Suprapubic skin (tissue), 4 donors: ENCODE measurements around the gene RRP36. TPM values are rescaled to one million over a fixed set of nuclear protein-coding genes. Genes with fewer than 3 reads are reported as not detected.
"Not testable (repeated sequence)": the region's sequence is repeated elsewhere in the genome, so short reads cannot be mapped to it uniquely, and the experiment has no call there.

Source experiments
- DNase-seq, 2 donors: peaks; one replicate each; pipeline ENCODE4 v3.0.0-alpha.2; 2019; ENCODE audit warnings: low spot score in 2 of 2
- H3K27ac ChIP-seq: fragments of 200-600 bp; sonication (generic); one replicate; pipeline ENCODE4 v1.5.1; 2019
- H3K27me3 ChIP-seq: fragments of 200-600 bp; sonication (generic); one replicate; pipeline ENCODE4 v1.5.1; 2019
- H3K36me3 ChIP-seq: fragments of 200-600 bp; sonication (generic); one replicate; pipeline ENCODE4 v1.5.1; 2019
- H3K4me1 ChIP-seq: fragments of 200-600 bp; sonication (generic); one replicate; pipeline ENCODE4 v1.5.1; 2019
- H3K4me3 ChIP-seq: fragments of 200-600 bp; sonication (generic); one replicate; pipeline ENCODE4 v1.5.1; 2019; ENCODE audit warnings: mild to moderate bottlenecking
- H3K9me3 ChIP-seq: fragments of 200-600 bp; sonication (generic); one replicate; pipeline ENCODE4 v1.5.1; 2019
- EP300 ChIP-seq: sonication (generic); formaldehyde crosslinking; IDR thresholded peaks from one replicate; pipeline ENCODE4 v1.6.1; 2017; ENCODE audit warnings: antibody characterized with exemption
- POLR2A ChIP-seq, 2 donors: fragments of 450-650 bp; IDR thresholded peaks; one replicate each; pipeline ENCODE4 v1.6.1; 2017; ENCODE audit warnings: antibody characterized with exemption in 2 of 2, mild to moderate bottlenecking in 2 of 2, moderate library complexity in 2 of 2
- POLR2AphosphoS5 ChIP-seq, 3 donors: sonication (generic); formaldehyde crosslinking; IDR thresholded peaks; one replicate each; pipeline ENCODE4 v1.6.1; 2017; ENCODE audit warnings: antibody characterized with exemption in 3 of 3
- WGBS: methylation state at CpG from one replicate; pipeline ENCODE4 v1.1.5; 2018; 5-methylcytosine and 5-hydroxymethylcytosine counted together
- total RNA-seq, 4 donors: library from RNA; depleted of rRNA; stranded (reverse); fragments of >200 nt; gene quantifications; one replicate each; pipeline ENCODE4 v1.1.0, GENCODE V29; 2016
- TF ChIP-seq, protein P1 (sequence below), 2 donors: fragments of 200-600 bp in 1 of 2; fragments of 450-650 bp in 1 of 2; sonication (generic) in 1 of 2; IDR thresholded peaks; one replicate each; pipeline ENCODE4 v1.5.1; 2016 to 2019; ENCODE audit warnings: antibody characterized with exemption in 2 of 2, mild to moderate bottlenecking in 1 of 2, moderate library complexity in 1 of 2

The RRP36 gene
- total RNA-seq, 4 donors from 2014 or later, result 30.8 to 66.6 (median 53.6) TPM

DNA sequence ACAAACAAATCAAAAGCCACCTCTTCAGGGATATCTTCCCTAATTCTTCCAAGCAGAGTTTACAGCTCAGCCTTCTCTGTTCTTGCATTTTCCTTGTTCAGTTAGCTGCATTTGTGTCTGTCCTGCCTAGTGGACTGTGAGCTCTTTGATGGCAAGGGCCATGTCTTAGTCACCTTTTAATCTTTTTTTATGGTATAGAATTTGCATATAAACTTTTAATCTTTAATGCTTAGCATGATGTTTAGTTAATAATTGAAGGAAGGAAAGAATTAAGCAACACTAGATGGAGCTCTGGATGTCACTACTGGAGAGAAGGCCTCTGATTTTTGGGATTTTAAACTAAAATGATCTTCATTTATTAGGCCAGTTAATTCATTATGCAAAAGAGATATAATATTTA is 24.9 kb upstream of the RRP36 start:
- H3K36me3 ChIP-seq, result peaks cover 3% of the 10 kb centered on the region
- no peaks in the 10 kb centered on the region for H3K9me3 ChIP-seq
- TF ChIP-seq POLR2A (IDR thresholded peaks at IDR 0.05) (no peak), EP300 (no peak), POLR2AphosphoS5 (IDR thresholded peaks at IDR 0.05) (no peak)
- H3K4me3 ChIP-seq, result no peak overlapping the region
- no peaks in the 10 kb centered on the region for H3K27me3 ChIP-seq
- H3K27ac ChIP-seq, result no peak overlapping the region
- no peaks in the 10 kb centered on the region for H3K4me1 ChIP-seq
- DNase-seq, result no peak

DNA sequence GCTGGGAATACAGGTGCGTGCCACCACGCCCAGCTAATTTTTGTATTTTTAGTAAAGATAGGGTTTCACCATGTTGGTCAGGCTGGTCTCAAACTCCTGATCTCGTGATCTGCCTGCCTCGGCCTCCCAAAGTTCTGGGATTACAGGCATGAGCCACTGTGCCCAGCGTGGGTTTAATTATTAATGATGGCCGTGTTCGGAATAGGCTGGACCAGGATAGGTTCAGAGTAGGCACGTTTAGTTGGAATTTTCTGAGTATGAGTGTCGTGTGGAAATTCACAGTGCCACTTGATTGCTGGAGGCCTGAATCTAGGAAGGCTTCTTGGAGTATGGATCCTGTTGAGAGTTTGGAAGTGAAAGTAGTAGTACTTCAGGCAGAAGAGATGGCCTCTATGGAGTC is 23.2 kb upstream of the RRP36 start:
- H3K4me3 ChIP-seq, H3K27me3 ChIP-seq, H3K27ac ChIP-seq, H3K36me3 ChIP-seq, H3K4me1 ChIP-seq, DNase-seq, H3K9me3 ChIP-seq: not testable (repeated sequence)
- WGBS, result 94% methylated on average over 9 of the region's 9 CpGs

DNA sequence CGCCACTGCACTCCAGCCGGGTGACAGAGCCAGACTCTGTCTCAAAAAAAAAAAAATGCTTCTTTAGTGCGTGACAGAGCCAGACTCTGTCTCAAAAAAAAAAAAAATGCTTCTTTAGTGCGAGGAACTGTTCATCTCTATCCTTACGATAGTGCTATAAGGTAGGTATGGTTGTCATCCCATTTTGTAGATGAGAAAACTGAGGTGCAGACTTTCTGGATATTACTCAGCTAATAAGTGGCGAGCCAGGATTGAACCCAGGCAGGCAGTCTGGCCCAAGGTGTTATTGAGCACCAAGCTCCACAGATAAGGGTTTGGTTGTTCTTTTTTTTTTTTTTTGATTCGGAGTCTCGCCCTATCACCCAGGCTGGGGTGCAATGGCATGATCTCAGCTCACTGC is 19.6 kb upstream of the RRP36 start:
- Histone ChIP-seq H3K27ac (no peak overlapping the region), H3K9me3 (no peaks in the 10 kb centered on the region), H3K36me3 (peaks cover 17% of the 10 kb centered on the region), H3K27me3 (no peaks in the 10 kb centered on the region), H3K4me3 (no peak overlapping the region), H3K4me1 (no peaks in the 10 kb centered on the region)
- no peak for DNase-seq
- WGBS, result 97% methylated on average over 8 of the region's 8 CpGs
- TF ChIP-seq POLR2AphosphoS5 (IDR thresholded peaks at IDR 0.05) (no peak), POLR2A (IDR thresholded peaks at IDR 0.05) (no peak), EP300 (no peak)
- TF ChIP-seq, protein P1, sequence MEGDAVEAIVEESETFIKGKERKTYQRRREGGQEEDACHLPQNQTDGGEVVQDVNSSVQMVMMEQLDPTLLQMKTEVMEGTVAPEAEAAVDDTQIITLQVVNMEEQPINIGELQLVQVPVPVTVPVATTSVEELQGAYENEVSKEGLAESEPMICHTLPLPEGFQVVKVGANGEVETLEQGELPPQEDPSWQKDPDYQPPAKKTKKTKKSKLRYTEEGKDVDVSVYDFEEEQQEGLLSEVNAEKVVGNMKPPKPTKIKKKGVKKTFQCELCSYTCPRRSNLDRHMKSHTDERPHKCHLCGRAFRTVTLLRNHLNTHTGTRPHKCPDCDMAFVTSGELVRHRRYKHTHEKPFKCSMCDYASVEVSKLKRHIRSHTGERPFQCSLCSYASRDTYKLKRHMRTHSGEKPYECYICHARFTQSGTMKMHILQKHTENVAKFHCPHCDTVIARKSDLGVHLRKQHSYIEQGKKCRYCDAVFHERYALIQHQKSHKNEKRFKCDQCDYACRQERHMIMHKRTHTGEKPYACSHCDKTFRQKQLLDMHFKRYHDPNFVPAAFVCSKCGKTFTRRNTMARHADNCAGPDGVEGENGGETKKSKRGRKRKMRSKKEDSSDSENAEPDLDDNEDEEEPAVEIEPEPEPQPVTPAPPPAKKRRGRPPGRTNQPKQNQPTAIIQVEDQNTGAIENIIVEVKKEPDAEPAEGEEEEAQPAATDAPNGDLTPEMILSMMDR (IDR thresholded peaks at IDR 0.05), result no peak

DNA sequence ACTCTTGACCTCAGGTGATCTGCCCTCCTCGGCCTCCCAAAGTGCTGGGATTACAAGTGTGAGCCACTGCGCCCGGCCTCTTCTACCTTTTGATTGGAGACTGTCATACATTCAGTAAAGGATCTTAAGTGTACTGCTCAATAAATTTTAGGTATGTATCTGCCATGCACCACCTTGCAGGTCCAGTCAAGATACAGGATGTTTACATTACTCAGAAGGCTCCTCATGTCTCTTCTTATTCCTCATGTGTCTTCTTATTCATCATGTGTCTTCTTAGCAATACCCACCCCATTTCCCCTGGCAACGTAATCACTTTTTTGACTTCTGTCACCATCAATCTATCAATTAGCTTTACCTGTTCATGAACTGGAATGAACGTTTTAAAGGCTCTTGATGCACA is 15.6 kb upstream of the RRP36 start:
- no peaks in the 10 kb centered on the region for H3K4me1 ChIP-seq
- no peak overlapping the region for H3K27ac ChIP-seq
- TF ChIP-seq POLR2AphosphoS5 (IDR thresholded peaks at IDR 0.05) (no peak), EP300 (no peak), POLR2A (IDR thresholded peaks at IDR 0.05) (no peak)
- TF ChIP-seq, protein P1 (IDR thresholded peaks at IDR 0.05), result no peak
- DNase-seq, result no peak
- peaks cover 54% of the 10 kb centered on the region for H3K36me3 ChIP-seq
- no peak overlapping the region for H3K4me3 ChIP-seq
- no peaks in the 10 kb centered on the region for H3K9me3 ChIP-seq
- WGBS, result 95% methylated on average over 5 of the region's 5 CpGs
- H3K27me3 ChIP-seq, result no peaks in the 10 kb centered on the region

DNA sequence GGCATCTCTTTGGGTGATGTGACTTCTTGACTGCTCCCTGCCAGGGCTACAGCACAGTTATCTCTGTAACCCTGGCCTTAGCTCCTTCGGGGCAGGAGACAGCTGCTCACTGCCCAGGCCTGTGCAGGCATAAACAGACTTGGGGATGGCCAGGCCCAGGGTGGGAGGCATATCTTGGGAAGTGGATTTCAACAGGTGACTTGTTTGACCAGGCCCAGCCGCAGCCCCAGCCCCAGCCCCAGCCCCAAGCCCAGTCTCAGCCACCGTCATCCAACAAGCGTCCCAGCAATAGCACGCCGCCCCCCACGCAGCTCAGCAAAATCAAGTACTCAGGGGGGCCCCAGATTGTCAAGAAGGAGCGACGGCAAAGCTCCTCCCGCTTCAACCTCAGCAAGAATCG is 15.2 kb upstream of the RRP36 start:
- Histone ChIP-seq H3K36me3 (peaks cover 58% of the 10 kb centered on the region), H3K27ac (no peak overlapping the region), H3K9me3 (no peaks in the 10 kb centered on the region), H3K27me3 (no peaks in the 10 kb centered on the region), H3K4me1 (no peaks in the 10 kb centered on the region), H3K4me3 (no peak overlapping the region)
- WGBS, result 96% methylated on average over 9 of the region's 11 CpGs
- TF ChIP-seq, protein P1 (IDR thresholded peaks at IDR 0.05), result no peak
- TF ChIP-seq POLR2A (IDR thresholded peaks at IDR 0.05), result no peak
- no peak for TF ChIP-seq POLR2AphosphoS5 (IDR thresholded peaks at IDR 0.05)
- TF ChIP-seq EP300, result no peak
- no peak for DNase-seq

DNA sequence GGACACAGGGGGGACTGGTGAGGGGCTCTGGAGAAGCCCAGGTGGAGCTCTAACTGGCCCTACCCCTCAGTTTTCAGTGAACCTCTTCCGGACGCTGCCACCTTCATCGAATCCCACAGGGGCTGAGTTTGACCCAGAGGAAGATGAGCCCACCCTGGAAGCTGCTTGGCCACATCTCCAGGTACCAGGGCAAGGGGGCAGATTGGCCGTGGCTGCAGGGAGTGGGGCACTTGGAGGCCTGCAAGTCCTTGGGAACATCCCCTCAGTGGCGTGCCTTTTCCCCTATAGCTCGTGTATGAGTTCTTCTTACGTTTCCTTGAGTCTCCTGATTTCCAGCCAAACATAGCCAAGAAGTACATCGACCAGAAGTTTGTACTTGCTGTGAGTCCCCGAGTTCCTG is 14.3 kb upstream of the RRP36 start:
- Histone ChIP-seq H3K36me3 (peaks cover 62% of the 10 kb centered on the region), H3K9me3 (no peaks in the 10 kb centered on the region), H3K27ac (no peak overlapping the region), H3K27me3 (no peaks in the 10 kb centered on the region), H3K4me3 (no peak overlapping the region), H3K4me1 (peaks cover 4% of the 10 kb centered on the region)
- DNase-seq, result no peak
- 90% methylated on average over 9 of the region's 9 CpGs for WGBS
- TF ChIP-seq, protein P1 (IDR thresholded peaks at IDR 0.05), result no peak
- TF ChIP-seq POLR2A (IDR thresholded peaks at IDR 0.05) (no peak), POLR2AphosphoS5 (IDR thresholded peaks at IDR 0.05) (no peak), EP300 (no peak)
